Heart left ventricle (tissue), 13 donors: ENCODE data around the gene CHRM5.

ENCODE experiments used
- CTCF ChIP-seq, 12 donors: fragments of 200-600 bp; sonication (generic) in 4 of 12; IDR thresholded peaks; one replicate each; pipeline versions ENCODE4 v1.5.0 to v1.8.0; 2018 to 2022; ENCODE audit warnings: antibody characterized with exemption in 12 of 12, mild to moderate bottlenecking in 5 of 12
- POLR2A ChIP-seq, 2 donors: fragments of 450-650 bp; IDR thresholded peaks; one replicate each; pipeline ENCODE4 v1.6.1; 2017; ENCODE audit warnings: antibody characterized with exemption in 2 of 2, mild to moderate bottlenecking in 2 of 2, moderate library complexity in 2 of 2
- donor health status: ischemic (EF 13 %, LVEDD 7.1; RV severe dilation, severe dysfunction).
- donor health status: DM: no; HTN: yes; CAD: no.
- donor health status: DM: no; HTN: no; CAD: no.
- donor health status: ischemic (EF 25% LVEDD 6.9; RV normal size, moderate dysfunction).
- donor health status: ischemic (EF 25% LVEDD 5.7; RV mildly dilated, moderate dysfunction).
- donor health status: ischemic (EF 35%, LVEDD 5.7; RV mildly dilated, moderate dysfunction).
- donor health status: nonischemic (EF 11% LVEDD 7.7; RV severe dilation, severe dysfunction).
- donor health status: DM: yes; HTN: yes; CAD: no.
- donor health status: PGD.
- donor health status: ischemic (EF 29% LVEDD 5.4; RV normal size, mild dysfunction).
- donor health status: nonischemic (EF 23%, LVEDD 6.1; RV moderate dilation, normal function).

- TF ChIP-seq CTCF (IDR thresholded peaks at IDR 0.05) = no peak
- no peak for TF ChIP-seq POLR2A (IDR thresholded peaks at IDR 0.05)
Observed at GRCh38 chr15:34013746-34014145, 45.4 kb downstream of the CHRM5 start.
